ENCODE measurements around the gene ANKDD1A.
A peak's percentile ranks its signal among the peaks of the same experiment; 100 is the strongest.

ANKDD1A gene

DNA sequence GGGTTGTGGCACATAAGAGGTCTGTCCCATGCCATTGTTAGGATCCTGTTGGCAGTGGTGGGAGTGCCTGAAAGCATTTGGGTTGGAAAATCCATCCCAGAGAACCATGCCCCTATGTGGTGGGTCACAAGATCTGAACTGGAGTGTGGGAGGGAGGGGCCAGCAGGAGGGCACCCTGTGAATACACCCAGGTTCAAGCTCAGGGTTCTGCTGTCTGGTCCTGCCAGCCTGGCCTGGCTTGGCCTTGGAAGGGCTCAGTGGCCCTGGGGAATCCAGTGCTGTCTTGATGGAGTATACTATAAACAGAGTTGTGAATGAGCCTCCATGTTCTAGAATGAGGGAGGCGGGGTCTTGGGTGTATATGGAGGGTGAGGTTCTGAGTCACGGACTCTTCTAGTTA is 11.8 kb downstream of the ANKDD1A start:
- no peak for DNase-seq (ENCODE audit: low spot score)

GRCh38 chr15:64925335-64926330 is 13.9 kb downstream of the ANKDD1A start:
- DNase-seq (ENCODE audit: low spot score), result no peak

- no peak for DNase-seq (ENCODE audit: low spot score)
Observed at GRCh38 chr15:64926661-64927060, 15.0 kb downstream of the ANKDD1A start.

- no peak for DNase-seq (ENCODE audit: low spot score)
Observed at GRCh38 chr15:64928626-64929220, 17.0 kb downstream of the ANKDD1A start.

GRCh38 chr15:64930019-64930652 is 18.4 kb downstream of the ANKDD1A start:
- DNase-seq (ENCODE audit: low spot score), result no peak

- no peak for DNase-seq (ENCODE audit: low spot score)
Observed at GRCh38 chr15:64930778-64931371, 19.2 kb downstream of the ANKDD1A start.

- no peak for DNase-seq (ENCODE audit: low spot score)
Observed at GRCh38 chr15:64931381-64931780, 19.7 kb downstream of the ANKDD1A start.

GRCh38 chr15:64934023-64934422 is 22.3 kb downstream of the ANKDD1A start:
- no peak for DNase-seq (ENCODE audit: low spot score)

DNA sequence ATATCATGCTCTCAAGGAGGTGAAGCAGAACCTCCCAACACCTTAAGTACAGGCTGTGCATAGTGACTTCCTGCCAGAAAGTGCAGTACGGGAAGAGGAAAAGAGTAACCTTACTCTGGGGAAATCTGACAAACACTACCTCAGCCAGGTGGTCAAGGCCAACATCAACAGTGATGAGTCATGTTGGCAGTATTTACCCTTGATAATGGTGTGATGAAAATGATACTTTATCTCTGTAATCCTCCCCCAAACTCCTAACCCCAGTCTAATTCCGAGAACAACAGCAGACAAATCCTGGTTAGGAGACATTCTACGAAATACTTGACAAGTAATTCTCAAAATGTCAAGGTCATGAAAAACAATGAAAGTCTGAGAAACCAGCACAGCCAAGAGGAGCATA is 26.5 kb downstream of the ANKDD1A start:
- peak; percentile 66 for DNase-seq (ENCODE audit: low spot score)

DNA sequence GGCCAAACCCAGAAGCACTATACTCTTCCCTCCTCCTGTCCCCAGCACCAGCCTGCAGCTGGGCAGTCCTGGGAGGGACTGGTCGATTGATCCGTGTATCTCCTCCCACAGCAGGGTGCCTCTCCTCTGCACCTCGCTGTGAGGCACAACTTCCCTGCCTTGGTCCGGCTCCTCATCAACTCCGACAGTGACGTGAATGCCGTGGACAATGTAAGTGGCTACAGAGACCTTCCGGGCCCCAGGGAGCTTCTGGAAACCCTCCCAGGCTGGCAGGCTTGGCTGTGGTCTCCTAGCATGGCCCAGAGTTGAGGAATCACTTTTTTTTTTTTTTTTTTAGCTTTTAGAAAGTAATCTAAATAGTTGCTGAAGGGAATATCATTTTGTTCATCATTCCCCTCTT is 30.7 kb downstream of the ANKDD1A start:
- DNase-seq (ENCODE audit: low spot score), result no peak

DNA sequence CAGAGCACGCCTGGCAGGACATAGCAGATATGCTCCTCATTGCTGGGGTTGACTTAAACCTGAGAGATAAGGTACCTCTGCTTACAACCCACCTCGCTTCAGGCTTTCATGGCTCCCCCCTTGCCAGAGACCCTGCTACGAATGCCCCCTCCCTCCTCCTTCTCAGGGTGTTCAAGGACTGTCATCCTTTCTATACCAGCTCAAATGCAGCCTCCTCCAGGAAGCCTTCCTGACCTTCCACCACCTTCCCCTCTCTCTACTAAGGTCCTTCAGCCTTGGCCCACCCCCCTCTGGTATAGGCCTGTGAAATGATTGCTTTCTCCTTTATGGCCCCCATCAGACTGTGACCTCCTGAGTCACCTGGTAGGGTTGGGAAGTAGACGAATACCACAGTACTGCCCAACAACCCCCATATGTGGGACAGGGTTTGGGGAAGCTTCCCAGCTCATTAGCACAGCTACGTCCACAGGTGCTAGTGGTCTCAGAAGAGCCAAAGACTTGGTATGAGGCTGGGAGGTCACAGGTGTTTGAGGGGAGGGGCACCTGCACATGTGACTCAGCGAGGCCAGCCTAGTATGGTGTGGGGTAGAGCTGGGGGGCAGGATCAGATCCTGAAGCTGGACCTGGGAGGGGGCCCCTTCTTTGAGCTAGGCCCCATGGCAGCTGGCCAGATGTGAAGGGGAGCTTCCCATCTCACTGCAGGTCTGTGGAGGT is 32.0 kb downstream of the ANKDD1A start:
- DNase-seq (ENCODE audit: low spot score), result no peak

- DNase-seq (ENCODE audit: low spot score), result no peak
Observed at GRCh38 chr15:64944961-64945360, 33.3 kb downstream of the ANKDD1A start.

DNA sequence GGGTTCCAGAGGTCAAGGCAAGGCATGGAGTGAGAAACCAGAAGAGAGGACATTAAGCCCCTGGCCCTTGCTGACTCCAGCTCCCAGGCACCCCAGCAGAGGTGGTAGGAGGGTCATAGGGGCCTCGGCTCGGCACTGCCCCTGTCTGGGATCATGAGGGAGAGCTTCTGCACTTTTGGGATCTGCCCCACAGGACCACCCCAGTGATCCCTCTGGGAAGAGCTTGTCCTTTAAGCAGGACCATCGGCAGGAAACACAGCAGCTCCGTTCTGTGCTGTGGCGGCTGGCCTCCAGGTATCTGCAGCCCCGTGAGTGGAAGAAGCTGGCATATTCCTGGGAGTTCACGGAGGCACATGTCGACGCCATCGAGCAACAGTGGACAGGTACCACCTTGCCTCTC is 35.5 kb downstream of the ANKDD1A start:
- no peak for DNase-seq (ENCODE audit: low spot score)

GRCh38 chr15:64948916-64949315 is 37.2 kb downstream of the ANKDD1A start:
- no peak for DNase-seq (ENCODE audit: low spot score)

GRCh38 chr15:64949383-64950186 is 37.9 kb downstream of the ANKDD1A start:
- no peak for DNase-seq (ENCODE audit: low spot score)

DNA sequence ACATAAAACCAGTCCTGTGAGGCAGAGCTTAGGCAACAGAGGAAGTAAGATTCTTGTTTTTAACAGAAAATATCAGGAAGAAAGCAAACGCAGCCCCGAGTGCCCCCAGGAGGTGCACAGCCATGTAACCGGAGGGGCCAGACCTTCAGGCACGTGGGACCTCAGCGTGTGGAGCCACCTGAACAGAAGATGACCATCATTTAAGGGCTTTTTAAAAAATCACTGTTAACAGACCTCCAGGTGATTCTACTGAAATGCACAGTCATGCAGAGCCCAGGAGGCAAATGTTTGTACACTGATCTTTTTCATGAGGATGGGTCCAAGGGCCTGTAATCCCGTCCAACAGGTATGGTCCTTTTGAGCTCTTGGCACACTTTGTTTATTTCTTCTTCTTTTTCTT is 39.2 kb downstream of the ANKDD1A start:
- DNase-seq (ENCODE audit: low spot score), result peak; percentile 24

GRCh38 chr15:64951777-64952418 is 40.2 kb downstream of the ANKDD1A start:
- no peak for DNase-seq (ENCODE audit: low spot score)

DNA sequence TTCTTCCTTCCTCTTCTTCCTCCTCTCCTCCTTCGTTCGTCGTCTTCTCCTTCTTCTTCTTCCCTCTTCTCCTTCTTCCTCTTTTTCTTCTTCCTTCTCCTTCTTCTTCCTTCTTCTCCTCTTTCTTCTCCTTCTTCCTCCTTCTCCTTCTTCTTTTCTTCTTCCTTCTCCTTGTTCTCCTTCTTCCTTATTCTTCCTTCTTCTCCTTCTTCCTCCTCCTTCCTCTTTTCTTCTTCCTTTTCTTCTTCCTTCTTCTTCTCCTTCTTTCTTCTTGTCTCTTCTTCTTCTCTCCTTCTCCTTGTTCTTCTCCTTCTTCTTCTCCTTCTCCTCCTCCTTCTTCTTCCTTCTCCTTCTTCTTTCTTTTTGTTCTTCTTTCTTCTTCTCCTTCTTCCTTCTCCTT is 42.7 kb downstream of the ANKDD1A start:
- no peak for DNase-seq (ENCODE audit: low spot score)

DNA sequence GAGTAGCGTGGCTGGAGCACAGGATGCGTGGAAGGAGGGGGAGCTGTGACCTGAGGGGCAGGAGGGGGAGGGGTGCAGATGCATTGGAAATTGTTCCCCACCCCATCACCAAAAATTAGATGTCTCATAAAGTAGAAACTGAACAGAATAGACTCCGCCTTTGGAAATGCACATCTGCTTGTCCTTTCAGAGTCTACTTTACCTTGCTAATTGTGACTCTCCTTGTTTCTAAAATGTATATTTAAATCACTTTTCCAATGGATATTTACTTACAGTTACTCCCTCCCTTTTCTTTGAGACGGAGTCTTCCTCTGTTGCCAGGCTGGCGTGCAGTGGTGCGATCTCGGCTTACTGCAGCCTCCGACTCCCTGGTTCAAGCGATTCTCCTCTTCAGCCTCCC is 47.4 kb downstream of the ANKDD1A start:
- DNase-seq (ENCODE audit: low spot score), result no peak

DNA sequence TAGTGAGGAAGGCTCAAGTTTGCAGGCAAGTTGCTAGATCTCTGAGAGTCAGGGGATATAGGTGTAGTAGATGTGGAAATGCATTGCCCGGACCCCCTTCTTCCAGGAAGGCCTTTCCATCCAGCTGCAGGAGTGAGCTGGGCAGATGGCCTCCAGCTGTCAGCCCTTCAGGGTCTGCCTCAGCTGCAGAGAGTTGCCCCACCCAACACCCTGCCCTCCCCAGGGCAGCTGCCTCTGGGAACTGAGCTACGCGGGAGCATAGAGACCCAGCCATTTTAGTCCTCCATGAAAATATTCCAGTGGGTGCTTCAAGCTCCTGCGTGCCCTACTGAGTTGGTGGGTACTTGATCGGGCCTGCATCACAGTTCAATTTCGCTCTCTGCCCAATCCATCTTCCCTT is 48.5 kb downstream of the ANKDD1A start:
- no peak for DNase-seq (ENCODE audit: low spot score)

DNA sequence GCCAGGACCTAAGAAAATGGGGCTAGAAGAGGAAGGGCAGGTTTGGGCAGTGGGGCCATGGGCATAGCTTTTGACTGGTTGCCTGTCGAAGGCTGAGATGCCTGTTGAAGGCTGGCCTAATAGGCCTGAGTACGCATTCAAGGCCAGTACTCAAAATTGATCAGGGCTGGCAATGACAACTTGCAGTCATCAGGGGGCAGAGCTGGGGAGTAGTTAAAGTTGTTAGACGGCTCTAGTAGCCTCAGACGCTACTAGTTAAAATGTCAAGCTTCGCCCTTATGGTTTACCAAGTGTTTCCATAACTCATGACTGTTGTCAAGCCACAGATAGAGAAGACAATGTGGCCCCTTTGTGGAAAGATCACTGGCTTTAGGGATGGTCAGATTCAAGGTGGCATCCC is 49.3 kb downstream of the ANKDD1A start:
- DNase-seq (ENCODE audit: low spot score), result no peak
